Small intestine (tissue), 7 donors: ENCODE data around the gene MCTP1. TPM values are rescaled to one million over a fixed set of nuclear protein-coding genes. Genes with fewer than 3 reads are reported as not detected.

Experiments used
- DNase-seq, 2 donors: peaks; one replicate each; pipeline versions ENCODE4 v3.0.0 to v3.0.0-alpha.2; 2013
- FAIRE-seq: peaks from 2 replicates; lab custom pipeline; 2012; peaks lifted over from hg19 to GRCh38; lab: Jason Lieb, UNC
- H3K27ac ChIP-seq, 3 donors: one replicate each; pipeline ENCODE4 v1.5.1; 2013; ENCODE audit warnings: low read length in 2 of 3, mild to moderate bottlenecking in 2 of 3, control low read depth in 1 of 3, inconsistent platforms in 1 of 3, low read depth in 1 of 3, moderate library complexity in 1 of 3
- H3K27me3 ChIP-seq, 3 donors: one replicate each; pipeline ENCODE4 v1.6.1; 2013; ENCODE audit warnings: low read length in 3 of 3, inconsistent platforms in 1 of 3; ENCODE audit not compliant: control insufficient read depth in 3 of 3, insufficient read depth in 3 of 3
- H3K36me3 ChIP-seq, 3 donors: one replicate each; pipeline ENCODE4 v1.6.1; 2013; ENCODE audit warnings: low read length in 3 of 3, inconsistent platforms in 1 of 3, low read depth in 1 of 3, mild to moderate bottlenecking in 1 of 3, moderate library complexity in 1 of 3; ENCODE audit not compliant: control insufficient read depth in 3 of 3, insufficient read depth in 2 of 3
- H3K4me1 ChIP-seq, 3 donors: one replicate each; pipeline ENCODE4 v1.6.1; 2013; ENCODE audit warnings: low read length in 2 of 3, inconsistent platforms in 1 of 3, low read depth in 1 of 3, mild to moderate bottlenecking in 1 of 3, moderate library complexity in 1 of 3; ENCODE audit not compliant: control insufficient read depth in 3 of 3, insufficient read depth in 2 of 3
- H3K4me3 ChIP-seq, 3 donors: one replicate each; pipeline ENCODE4 v1.5.1; 2013; ENCODE audit warnings: low read length in 3 of 3, control low read depth in 1 of 3, inconsistent platforms in 1 of 3, low read depth in 1 of 3, mild to moderate bottlenecking in 1 of 3, moderate library complexity in 1 of 3
- H3K9me3 ChIP-seq, 2 donors: one replicate each; pipeline ENCODE4 v1.6.1; 2013; ENCODE audit warnings: low read depth in 1 of 2, low read length in 1 of 2; ENCODE audit not compliant: control insufficient read depth in 2 of 2, insufficient read depth in 1 of 2
- WGBS, 3 donors: extraction: QIAGEN DNeasy Blood & Tissue Kit; methylation state at CpG; one replicate each; pipeline ENCODE4 v1.1.7; 2013; 5-methylcytosine and 5-hydroxymethylcytosine counted together
- polyA plus RNA-seq, 4 donors: library from polyadenylated mRNA; stranded (reverse) in 3 of 4; unstranded in 1 of 4; fragments of 200-250 nt in 3 of 4; fragments of 120-200 nt in 1 of 4; gene quantifications; one replicate each; pipeline versions ENCODE4 v1.2.1 to v1.2.3, GENCODE V29; 2013
- donor health status: healthy with polysubstance abuse.
- donor health status: control.
- donor health status: control.
- donor health status: Bipolar disorder and iron deficiency.
- donor health status: healthy.

The MCTP1 gene
- polyA plus RNA-seq, 4 donors, result 0.22 to 6.1 (median 2.3) TPM

DNA sequence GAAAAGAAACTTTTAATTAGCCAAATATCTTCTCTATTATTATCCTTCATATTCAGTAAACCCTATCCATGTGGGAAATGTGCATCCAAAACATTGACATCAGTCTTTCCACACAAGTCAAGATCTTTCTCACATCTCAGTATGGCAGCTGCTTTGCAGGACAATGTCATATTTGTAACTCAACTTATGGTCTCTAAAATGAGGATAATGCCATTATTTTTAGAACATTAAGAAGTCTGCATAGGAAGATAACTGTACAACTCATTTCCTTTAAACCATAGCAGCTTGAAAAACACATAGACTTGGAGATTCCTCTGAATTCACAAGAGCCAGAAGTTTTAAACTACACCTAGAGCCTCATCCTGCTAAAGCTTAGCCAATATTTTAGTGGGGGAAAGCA, 43.7 kb downstream of the MCTP1 start:
- Histone ChIP-seq H3K27me3 (peaks cover 0 to 6% (median 0%) of the 10 kb centered on the region in 3 donors), H3K36me3 (no peaks in the 10 kb centered on the region), H3K4me3 (no peak overlapping the region), H3K27ac (no peak overlapping the region), H3K4me1 (no peaks in the 10 kb centered on the region), H3K9me3 (no peaks in the 10 kb centered on the region)
- DNase-seq (no peak), FAIRE-seq (no peak)

DNA sequence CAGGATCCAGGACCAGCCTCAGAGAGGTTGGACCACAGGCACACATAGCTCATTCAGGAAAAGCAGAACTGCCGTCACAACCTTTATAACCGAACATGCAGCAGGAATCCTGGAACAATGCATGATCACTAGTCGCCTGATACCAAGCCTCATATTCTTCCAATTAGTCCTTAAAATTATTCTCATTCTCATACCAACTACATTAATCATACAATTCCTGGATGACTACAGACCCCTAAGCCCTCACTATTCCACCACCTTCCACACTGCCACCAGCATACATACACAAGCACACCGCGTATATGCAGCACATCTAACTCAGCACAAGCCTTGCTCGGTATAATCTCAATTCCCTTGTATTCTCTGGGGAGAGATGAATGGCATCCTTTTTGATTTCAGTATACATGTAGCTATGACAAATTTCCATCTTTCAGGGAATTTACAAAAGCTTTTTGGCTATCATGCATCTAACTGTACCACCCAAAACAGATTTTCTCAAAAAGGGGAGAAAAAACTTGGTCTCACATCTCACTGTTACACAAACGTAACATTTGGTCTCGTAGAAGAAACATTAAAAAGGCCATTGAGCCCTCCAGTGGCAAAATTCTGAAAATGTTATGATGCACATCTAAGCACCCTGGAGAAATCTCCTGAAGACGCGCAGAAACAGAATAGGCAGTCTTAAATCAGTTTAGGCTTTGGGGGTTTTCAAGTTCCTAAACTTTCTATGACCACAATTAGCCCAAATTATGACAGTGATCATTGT, 46.2 kb downstream of the MCTP1 start:
- Histone ChIP-seq H3K27ac (no peak overlapping the region), H3K4me3 (no peak overlapping the region), H3K27me3 (peaks cover 0 to 2% (median 0%) of the 10 kb centered on the region in 3 donors), H3K9me3 (no peaks in the 10 kb centered on the region), H3K36me3 (no peaks in the 10 kb centered on the region), H3K4me1 (no peaks in the 10 kb centered on the region)
- WGBS, 3 donors, result 63 to 64% (median 63%) methylated on average over 10 of the region's 10 CpGs
- DNase-seq (peak; percentile 4 to 27), FAIRE-seq (no peak)

DNA sequence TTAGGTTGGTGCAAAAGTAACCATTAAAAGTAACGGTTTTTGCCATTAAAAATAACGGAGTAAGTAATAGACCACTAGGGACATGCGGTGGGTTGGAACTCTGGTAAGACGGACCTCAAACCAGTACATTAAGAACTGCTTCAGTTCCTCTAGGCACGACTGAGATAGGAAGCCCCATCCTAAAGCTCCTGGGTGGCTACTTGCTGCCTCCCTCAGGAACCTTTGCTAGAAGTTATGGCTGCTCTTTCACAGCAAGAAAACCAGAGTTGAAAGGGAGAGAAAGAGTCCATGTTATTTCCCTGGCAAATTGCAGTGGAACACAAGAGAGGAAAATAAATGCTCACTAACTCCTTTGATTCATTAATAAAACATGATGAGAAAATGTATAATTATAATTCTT, 47.6 kb downstream of the MCTP1 start:
- no peak overlapping the region for H3K4me3 ChIP-seq
- WGBS, 3 donors, result 74 to 85% (median 82%) methylated on average over 5 of the region's 5 CpGs
- DNase-seq (no peak), FAIRE-seq (no peak)
- no peak overlapping the region for H3K27ac ChIP-seq
- peaks cover 0 to 2% (median 0%) of the 10 kb centered on the region in 3 donors for H3K27me3 ChIP-seq
- H3K4me1 ChIP-seq, result no peaks in the 10 kb centered on the region
- no peaks in the 10 kb centered on the region for H3K36me3 ChIP-seq
- no peaks in the 10 kb centered on the region for H3K9me3 ChIP-seq

DNA sequence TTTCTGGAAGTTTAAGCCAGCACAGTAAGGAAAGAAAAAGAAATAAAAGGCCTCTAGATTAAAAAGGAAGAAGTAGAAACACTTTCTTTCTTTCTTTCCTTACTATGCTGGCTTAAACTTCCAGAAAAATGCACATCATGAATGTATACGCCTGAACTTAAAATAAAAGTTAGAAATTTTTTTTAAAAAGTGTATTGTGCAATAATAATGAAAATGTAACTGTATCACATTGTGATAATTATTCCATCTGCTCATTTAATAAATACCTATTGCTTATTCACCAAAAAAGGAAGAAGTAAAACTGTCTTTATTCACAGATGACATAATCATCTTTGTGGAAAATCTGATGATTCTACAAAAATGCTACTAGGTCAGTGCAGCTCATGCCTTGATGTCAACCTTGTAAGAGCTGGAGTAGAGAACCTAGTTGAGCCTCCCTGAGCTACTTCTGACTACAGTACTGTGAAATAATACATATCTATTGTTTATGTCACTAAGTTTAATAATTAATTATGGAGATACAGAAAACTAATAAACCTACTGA, 49.4 kb downstream of the MCTP1 start:
- Histone ChIP-seq H3K4me3 (no peak overlapping the region), H3K36me3 (no peaks in the 10 kb centered on the region), H3K27me3 (peaks cover 0 to 2% (median 0%) of the 10 kb centered on the region in 3 donors), H3K27ac (no peak overlapping the region), H3K4me1 (no peaks in the 10 kb centered on the region), H3K9me3 (no peaks in the 10 kb centered on the region)
- no peak for FAIRE-seq
- 84 to 90% (median 89%) methylated on average over 1 of the region's 1 CpG for WGBS, 3 donors
- DNase-seq, result no peak

DNA sequence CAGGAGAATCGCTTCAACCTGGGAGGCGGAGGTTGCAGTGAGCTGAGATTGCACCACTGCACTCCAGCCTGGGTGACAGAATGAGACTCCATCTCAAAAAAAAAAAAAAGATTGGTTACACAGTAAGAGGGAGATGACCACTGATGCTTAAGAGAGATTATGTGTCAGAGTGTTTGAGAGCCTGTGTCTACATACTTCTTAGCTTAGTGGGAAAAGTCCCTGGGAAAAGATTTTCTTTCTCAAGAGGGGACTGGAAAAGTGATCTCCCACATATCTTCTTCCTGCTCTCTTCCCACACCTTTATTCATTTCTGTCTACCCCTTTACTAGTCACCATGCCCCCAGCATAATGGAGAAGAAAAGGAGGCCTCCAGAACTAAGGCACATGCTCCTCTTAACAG, 55.2 kb downstream of the MCTP1 start:
- FAIRE-seq (no peak), DNase-seq (no peak)
- no peak overlapping the region for H3K27ac ChIP-seq
- H3K36me3 ChIP-seq, result no peaks in the 10 kb centered on the region
- no peaks in the 10 kb centered on the region for H3K9me3 ChIP-seq
- H3K4me1 ChIP-seq, result no peaks in the 10 kb centered on the region
- 88 to 94% (median 91%) methylated on average over 2 of the region's 2 CpGs for WGBS, 3 donors
- no peak overlapping the region for H3K4me3 ChIP-seq
- no peaks in the 10 kb centered on the region for H3K27me3 ChIP-seq

DNA sequence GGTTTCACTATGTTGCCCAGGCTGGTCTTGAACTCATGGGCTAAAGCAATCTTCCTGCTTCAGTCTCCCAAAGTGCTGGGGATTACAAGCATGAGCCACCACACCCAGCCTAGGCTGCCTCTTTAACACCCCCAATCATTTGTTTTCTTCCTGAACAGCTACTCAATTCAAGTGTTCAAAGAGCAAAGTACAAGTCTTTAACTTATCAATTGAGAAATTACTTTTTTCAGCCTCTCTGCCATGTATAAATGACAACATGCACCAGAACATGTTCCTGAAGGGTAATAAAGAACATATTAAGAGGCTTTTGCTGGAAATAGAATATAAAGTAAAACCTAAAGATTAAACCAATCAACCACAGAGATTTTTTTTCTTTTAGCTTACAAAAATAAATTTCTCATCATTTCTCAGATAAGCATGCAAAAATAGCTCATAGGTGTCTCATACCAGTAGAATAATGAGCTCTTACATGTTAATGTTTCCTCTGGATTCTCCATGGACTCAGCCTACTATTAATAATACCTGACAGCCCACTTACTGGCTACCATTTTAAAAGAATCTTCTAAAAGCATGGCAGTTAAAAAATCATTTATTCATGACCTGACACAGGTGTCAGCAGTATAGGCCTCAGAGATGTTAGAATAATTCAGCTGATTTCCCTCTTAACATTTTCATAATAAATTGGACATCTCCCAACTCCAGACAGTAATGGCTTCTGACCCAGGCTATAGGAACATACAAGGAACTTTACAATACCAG, 60.0 kb downstream of the MCTP1 start:
- Histone ChIP-seq H3K9me3 (no peaks in the 10 kb centered on the region), H3K4me1 (no peaks in the 10 kb centered on the region), H3K27ac (no peak overlapping the region), H3K36me3 (no peaks in the 10 kb centered on the region), H3K27me3 (no peaks in the 10 kb centered on the region), H3K4me3 (no peak overlapping the region)
- peak; percentile 45 to 65 for DNase-seq
- no peak for FAIRE-seq

DNA sequence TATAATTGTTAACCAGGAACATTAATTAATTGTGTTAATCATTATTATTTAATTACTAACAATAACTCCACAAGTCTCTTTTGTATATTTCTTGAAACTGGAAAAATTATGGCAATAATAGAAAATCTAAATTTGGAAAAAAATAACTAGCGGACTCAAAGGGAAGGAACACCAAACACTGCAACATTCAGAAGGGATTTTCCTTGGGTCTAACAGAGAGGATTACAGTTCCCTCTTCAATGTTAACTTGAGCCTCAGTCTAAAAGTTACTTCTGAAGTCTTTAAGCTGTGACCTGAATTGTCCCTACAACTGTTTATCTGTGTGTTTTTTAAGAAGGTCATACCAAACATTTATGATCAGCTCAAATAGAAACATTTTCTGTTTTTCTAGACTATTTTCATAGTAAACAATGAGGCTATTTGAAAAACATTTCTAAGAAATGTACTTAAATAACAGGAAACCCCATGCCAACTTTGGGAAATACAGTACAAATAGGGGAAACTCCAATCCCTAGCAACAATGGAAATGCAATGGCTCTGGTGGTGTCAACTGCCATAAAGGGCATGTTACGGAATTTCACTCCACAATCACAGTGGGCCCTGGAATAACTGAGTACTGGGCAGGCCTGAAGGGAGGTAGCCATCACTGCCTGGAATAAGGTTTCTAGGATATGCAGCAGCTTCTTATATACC, 61.2 kb downstream of the MCTP1 start:
- FAIRE-seq (peak; percentile 57), DNase-seq (no peak)
- Histone ChIP-seq H3K36me3 (no peaks in the 10 kb centered on the region), H3K27ac (no peak overlapping the region), H3K4me1 (no peaks in the 10 kb centered on the region), H3K4me3 (no peak overlapping the region), H3K9me3 (no peaks in the 10 kb centered on the region), H3K27me3 (no peaks in the 10 kb centered on the region)
- WGBS, 3 donors, result 84 to 92% (median 91%) methylated on average over 2 of the region's 2 CpGs

DNA sequence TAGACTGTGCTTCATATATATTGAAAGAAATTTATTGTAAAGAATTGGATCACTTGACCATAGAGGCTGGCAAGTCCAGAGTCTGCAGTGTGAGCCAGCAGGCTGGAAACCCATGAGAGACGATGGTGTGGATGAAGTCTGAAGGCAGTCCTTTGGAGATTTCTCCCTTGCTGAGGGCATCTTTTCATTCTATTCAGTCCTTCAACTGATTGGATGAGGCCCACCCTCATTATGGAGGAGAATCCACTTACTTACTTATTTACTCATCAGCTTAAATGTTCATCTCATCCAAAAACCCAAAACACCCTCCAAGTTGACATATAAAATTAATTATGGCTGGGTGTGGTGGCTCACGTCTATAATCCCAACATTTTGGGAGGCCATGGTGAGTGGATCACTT, 62.1 kb downstream of the MCTP1 start:
- Histone ChIP-seq H3K27me3 (no peaks in the 10 kb centered on the region), H3K9me3 (no peaks in the 10 kb centered on the region), H3K36me3 (no peaks in the 10 kb centered on the region), H3K27ac (no peak overlapping the region), H3K4me3 (no peak overlapping the region), H3K4me1 (no peaks in the 10 kb centered on the region)
- no peak for FAIRE-seq
- no peak for DNase-seq
- 86 to 96% (median 90%) methylated on average over 2 of the region's 2 CpGs for WGBS, 3 donors
